Kidney capillary endothelial cell (primary cell): Measurements from ENCODE around the gene CHSY3.
A peak's percentile ranks its signal among the peaks of the same experiment; 100 is the strongest.

Experiments
- DNase-seq: peaks from one replicate; pipeline ENCODE4 v3.0.0-alpha.2; 2018; ENCODE audit warnings: low spot score

Gene CHSY3

DNA sequence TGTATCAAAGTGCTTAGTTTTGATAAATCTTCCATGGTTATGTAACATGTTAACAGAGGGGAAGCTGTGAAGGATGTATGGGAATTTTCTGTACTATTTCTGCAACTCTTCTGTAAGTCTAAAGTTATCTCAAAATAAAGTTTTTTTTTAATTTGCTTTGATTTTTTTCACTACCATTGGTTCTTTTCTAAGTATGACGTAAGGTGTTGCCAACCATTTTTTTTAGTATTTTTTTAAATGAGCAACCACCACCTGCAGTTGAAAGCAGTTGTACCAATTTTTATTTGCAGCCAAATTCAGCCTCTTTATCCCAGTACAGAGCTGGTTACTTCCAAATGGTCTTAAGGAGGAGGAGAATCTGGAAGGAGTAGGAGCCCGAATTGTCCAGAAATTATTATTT, 192.2 kb downstream of the CHSY3 start:
- no peak for DNase-seq

- no peak for DNase-seq
These were observed 194.7 kb downstream of the CHSY3 start for GRCh38 chr5:130099008-130099407.

DNA sequence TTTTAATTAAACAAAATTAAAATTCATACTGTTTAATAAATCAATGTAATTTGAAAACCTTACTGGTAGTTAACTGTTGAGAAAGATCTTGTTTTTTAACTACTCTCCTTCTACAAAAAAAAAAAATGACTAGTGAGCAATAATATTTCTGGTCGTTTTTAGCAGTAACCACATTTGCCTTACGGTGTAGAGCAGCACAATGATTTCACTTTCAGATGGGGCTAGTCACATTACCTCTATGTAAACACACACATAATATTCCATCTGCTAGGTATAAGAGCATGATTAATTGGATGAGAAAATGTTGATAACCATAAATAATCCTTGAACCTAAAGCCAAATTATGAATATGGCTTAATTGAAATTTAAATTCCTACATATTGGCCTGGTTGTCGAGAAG, 198.1 kb downstream of the CHSY3 start:
- no peak for DNase-seq

DNA sequence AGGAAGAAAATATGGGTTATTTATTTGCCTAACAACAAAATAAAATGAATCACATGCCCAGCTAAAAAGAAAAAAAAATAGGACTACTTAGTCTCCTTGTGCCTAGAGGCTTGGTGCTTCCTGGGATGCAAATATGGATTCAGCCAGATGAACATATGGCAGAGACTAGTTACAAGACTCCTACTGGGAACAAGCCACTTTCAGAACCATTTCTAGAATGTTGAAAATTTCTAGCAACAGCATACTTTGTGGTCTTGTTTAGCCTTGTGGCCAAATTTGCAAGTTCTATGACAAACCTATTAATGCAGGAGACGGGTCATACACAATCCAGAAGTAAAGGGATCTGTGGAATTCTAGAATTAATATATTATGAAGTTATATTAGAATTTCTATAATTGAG, 198.7 kb downstream of the CHSY3 start:
- no peak for DNase-seq

DNA sequence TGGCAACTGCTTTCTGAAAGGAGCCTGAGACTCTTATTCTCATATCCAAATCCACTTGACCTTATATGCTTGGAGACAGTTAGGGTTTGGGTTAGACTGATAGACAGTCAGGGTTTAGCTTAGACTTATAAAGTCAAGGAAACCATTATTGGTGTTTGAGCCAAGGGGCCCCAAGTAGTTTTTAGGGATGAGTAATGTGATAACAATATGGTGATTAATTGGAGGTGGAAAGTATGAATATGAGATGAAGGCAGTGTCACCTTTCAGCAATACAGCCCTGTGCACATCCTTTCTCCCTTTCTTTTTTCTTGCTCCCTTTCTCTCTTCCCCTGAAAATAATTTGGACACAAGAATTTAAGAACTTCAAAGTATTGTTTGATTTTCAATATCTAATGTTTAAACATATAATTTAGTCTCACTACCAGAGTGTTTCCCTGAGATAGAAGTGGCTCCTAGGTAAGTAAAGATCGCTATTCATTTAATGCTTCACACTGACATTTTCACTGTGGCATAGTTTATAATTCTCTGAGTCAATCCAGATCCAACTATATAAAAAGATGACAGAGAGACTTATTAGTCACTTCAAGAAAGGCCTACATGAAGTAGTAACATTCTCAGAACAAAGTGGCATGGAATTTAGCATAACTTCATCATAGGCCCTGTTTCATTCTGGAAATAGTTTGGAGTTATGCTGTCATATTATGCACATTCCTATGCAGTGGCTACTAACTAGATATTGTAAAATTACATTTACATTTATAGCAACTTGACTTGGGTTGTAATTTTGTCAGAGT, 200.8 kb downstream of the CHSY3 start:
- no peak for DNase-seq

DNA sequence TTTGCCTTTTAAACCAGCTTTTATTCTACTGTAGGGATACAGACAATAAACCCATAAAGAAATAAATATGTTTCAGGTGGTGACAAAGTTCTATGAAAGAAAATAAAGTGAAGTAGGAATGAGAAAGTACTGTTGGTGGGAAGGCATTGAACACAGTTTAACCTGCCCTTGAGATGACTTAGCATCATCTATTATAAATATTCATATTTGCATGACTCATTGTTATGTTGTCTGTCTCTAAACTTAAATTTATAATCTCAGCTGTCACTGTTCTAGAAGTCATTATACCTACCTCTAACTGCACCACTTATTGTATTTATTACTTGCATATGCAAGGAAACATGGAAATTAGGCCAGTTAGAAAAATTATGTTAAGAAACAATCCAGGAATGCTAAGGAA, 202.2 kb downstream of the CHSY3 start:
- no peak for DNase-seq

GRCh38 chr5:130109152-130109551, 204.9 kb downstream of the CHSY3 start:
- peak; percentile 48 for DNase-seq

GRCh38 chr5:130110328-130110727, 206.1 kb downstream of the CHSY3 start:
- no peak for DNase-seq

DNA sequence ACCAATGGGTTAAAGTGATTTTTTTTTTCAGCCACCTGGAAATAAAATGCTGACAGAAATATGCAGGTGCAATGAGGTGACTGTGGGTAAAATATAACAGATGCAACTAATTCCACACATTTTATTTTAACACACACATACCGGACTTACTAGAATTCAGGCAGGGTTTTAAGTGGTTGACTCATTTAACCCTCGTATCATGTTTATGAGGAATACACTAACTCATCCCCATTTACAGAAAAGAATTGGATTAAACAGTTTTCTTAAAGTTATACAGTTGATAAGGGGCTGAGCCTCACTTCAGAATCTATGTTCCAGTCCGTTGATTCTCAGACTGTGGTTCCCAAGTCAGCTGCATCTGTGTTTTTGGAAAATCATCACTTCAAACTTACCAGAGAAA, 207.5 kb downstream of the CHSY3 start:
- DNase-seq, result no peak

DNA sequence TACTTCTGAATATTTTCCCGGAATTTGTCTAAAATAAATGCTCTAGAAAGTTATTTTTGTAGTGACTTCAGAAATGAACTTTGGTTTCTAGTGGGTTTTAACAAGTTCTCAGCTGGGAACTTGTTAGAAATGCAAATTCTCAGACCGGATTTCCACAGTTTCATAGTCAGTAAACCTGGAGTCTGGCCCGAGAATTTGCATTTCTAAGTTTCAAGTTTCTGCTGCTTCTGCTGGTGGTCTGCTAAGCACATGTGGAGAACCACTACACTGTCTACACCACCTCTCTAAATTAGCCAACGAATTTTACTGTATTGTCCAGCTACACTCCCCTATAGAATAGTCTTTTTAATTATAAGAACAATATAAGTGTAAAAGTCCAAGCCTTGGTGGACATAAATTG, 208.0 kb downstream of the CHSY3 start:
- no peak for DNase-seq

DNA sequence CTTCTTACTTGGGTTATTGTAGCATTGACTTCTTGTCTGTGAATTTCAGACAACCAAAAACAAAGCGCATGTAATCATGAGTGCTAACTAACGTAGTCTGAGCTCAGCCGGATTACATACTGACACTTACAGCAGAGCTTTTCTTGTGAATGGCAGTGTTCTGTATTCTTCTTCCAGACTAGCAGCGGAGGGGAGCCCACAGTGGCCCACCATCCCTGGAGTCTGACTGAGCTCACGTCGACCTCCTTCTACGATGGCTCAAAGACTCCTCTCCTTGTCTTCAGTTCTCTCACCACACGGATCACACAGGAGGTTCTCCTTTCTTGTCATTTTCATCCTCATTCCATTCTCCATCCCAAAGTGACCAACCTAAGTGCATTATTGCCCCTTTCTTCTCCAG, 211.4 kb downstream of the CHSY3 start:
- DNase-seq, result no peak

- DNase-seq, result no peak
These were observed 212.2 kb downstream of the CHSY3 start for GRCh38 chr5:130116462-130116861.

GRCh38 chr5:130116972-130117371, 212.7 kb downstream of the CHSY3 start:
- no peak for DNase-seq

GRCh38 chr5:130126746-130127145, 222.5 kb downstream of the CHSY3 start:
- no peak for DNase-seq

GRCh38 chr5:130135506-130135905, 231.2 kb downstream of the CHSY3 start:
- peak; percentile 40 for DNase-seq

DNA sequence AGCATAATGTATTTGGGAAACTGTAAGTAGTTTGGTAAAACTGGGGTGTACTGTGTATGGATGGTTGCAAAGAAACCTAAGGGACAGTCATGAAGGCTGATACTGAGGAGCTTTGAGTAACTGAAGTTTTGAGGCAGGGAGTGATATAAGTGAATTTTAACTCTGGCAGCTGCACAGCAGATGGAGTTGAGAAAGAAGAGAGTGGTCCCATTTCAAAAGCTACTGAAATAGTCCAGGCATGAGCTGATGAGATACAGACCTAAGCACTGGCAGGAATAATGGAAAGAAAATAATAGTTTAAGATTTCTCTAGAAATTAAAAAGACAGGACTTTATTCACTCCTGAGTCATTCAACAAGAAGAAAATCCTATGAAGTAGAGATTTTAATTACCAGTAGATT, 232.0 kb downstream of the CHSY3 start:
- DNase-seq, result no peak

GRCh38 chr5:130137681-130138080, 233.4 kb downstream of the CHSY3 start:
- DNase-seq, result no peak

DNA sequence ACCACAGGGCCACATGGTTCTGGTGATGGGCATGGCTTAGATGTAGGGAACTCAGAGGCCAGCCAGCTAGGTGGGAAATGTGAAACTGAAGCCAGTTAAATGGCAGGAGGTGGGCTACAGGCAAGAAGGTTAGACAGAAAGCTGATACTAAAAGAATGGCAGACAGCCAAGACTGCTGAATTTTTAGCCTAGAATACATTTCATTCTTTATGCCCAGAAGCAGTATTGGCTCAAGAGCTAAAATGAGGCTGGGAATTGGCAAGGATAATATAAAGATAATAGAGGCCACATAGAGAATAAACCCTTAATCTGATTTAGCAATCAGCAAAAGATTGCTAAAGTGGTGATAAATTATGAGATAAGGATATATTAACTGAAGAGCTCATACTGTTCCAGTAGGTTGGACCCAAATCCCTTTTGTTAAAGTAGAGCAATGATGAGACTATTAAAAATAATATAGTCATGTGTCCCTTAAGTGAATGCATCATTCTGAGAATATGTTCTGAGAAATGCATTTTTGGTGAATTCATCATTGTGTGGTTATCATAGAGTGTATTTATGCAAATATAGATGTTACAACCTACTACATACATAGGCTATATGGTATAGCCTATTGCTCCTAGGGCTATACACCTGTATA, 234.3 kb downstream of the CHSY3 start:
- no peak for DNase-seq

GRCh38 chr5:130141659-130142320, 237.5 kb downstream of the CHSY3 start:
- peak; percentile 4 for DNase-seq

- no peak for DNase-seq
These were observed 247.0 kb downstream of the CHSY3 start for GRCh38 chr5:130151239-130151638.

- no peak for DNase-seq
These were observed 251.2 kb downstream of the CHSY3 start for GRCh38 chr5:130155345-130156011.

- DNase-seq, result no peak
These were observed 253.8 kb downstream of the CHSY3 start for GRCh38 chr5:130158036-130158435.

DNA sequence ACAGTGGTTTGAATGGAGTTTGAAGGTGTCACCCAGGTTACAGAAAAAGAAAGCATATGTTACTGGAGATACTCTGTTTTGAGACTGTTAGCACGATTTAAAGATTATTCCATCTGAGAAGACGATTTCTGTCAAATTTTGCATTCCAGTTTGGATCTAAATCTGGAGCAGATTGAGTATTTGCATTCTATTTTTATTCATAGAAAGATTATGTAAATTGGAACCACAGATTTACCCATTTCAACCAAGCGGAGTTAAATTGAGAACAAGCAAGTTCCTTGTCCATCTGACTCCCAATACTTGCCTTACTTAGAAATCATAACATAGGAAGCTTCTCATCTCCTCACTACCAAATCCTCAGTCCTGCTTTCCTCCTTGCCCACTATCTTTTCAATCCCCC, 255.7 kb downstream of the CHSY3 start:
- DNase-seq, result no peak
